SK-N-SH treated with all-trans-retinoic acid at 6 μM for 48 hours (cell line): ENCODE results near the gene CACNA1C.

Experiments
- ATAC-seq: fragments of 200-7000 bp; cut with Tn5 transposase; 3 replicates; pipeline ENCODE4 v1.9.1; 2020; ENCODE audit warnings: mild to moderate bottlenecking, moderate library complexity
- ARNTL ChIP-seq: fragments of 450-650 bp; formaldehyde crosslinking; IDR thresholded peaks from 2 replicates; pipeline ENCODE4 v1.5.0; 2020; ENCODE audit warnings: low read depth, mild to moderate bottlenecking, moderate library complexity, borderline replicate concordance
- CSDC2 ChIP-seq: fragments of 250-450 bp; sonication (Bioruptor Pico); IDR thresholded peaks from 2 replicates; pipeline ENCODE4 v1.5.0; 2020; ENCODE audit warnings: mild to moderate bottlenecking, moderate library complexity
- ESRRG ChIP-seq: fragments of 250-450 bp; sonication (Bioruptor Pico); IDR thresholded peaks from 2 replicates; pipeline ENCODE4 v1.6.1; 2021; ENCODE audit warnings: mild to moderate bottlenecking
- GLIS3 ChIP-seq: fragments of 250-450 bp; sonication (Bioruptor Pico); IDR thresholded peaks from 2 replicates; pipeline ENCODE4 v1.5.0; 2020; ENCODE audit warnings: mild to moderate bottlenecking, moderate library complexity
- ISL1 ChIP-seq: fragments of 250-450 bp; sonication (Bioruptor Pico); IDR thresholded peaks from 2 replicates; pipeline ENCODE4 v2.1.2; 2022; ENCODE audit warnings: mild to moderate bottlenecking, moderate library complexity
- OSR1 ChIP-seq: fragments of 250-450 bp; sonication (Bioruptor Pico); IDR thresholded peaks from 2 replicates; pipeline ENCODE4 v1.8.0; 2022; ENCODE audit warnings: moderate library complexity, mild to moderate bottlenecking, inconsistent platforms
- PPARA ChIP-seq: fragments of 250-450 bp; sonication (Bioruptor Pico); IDR thresholded peaks from 2 replicates; pipeline ENCODE4 v1.5.0; 2020; ENCODE audit warnings: mild to moderate bottlenecking, borderline replicate concordance
- RARB ChIP-seq: fragments of 250-450 bp; sonication (Bioruptor Pico); IDR thresholded peaks from 2 replicates; pipeline ENCODE4 v1.8.0; 2021; ENCODE audit warnings: mild to moderate bottlenecking, moderate library complexity
- SNAI2 ChIP-seq: fragments of 250-450 bp; sonication (Bioruptor Pico); IDR thresholded peaks from 2 replicates; pipeline ENCODE4 v1.5.0; 2020; ENCODE audit warnings: mild to moderate bottlenecking, moderate library complexity
- TCF4 ChIP-seq: fragments of 250-450 bp; sonication (Bioruptor Pico); IDR thresholded peaks from 2 replicates; pipeline ENCODE4 v1.8.0; 2021; ENCODE audit warnings: mild to moderate bottlenecking, moderate library complexity, borderline replicate concordance
- TOX ChIP-seq: fragments of 250-450 bp; sonication (Bioruptor Pico); IDR thresholded peaks from 2 replicates; pipeline ENCODE4 v1.8.0; 2021; ENCODE audit warnings: mild to moderate bottlenecking, moderate library complexity, borderline replicate concordance
- ZC3H10 ChIP-seq: fragments of 250-450 bp; sonication (Bioruptor Pico); IDR thresholded peaks from 2 replicates; pipeline ENCODE4 v1.5.1; 2021; ENCODE audit warnings: mild to moderate bottlenecking, moderate library complexity
- ZFP30 ChIP-seq: fragments of 450-650 bp; formaldehyde crosslinking; IDR thresholded peaks from 2 replicates; pipeline ENCODE4 v1.5.0; 2022; ENCODE audit warnings: mild to moderate bottlenecking, moderate library complexity
- ZNF565 ChIP-seq: fragments of 450-650 bp; formaldehyde crosslinking; conservative IDR thresholded peaks from 2 replicates; pipeline ENCODE4 v1.5.0; 2020; ENCODE audit warnings: low read depth, mild to moderate bottlenecking, moderate library complexity
- ZNF70 ChIP-seq: fragments of 450-650 bp; formaldehyde crosslinking; IDR thresholded peaks from 2 replicates; pipeline ENCODE4 v1.5.0; 2020; ENCODE audit warnings: mild to moderate bottlenecking, moderate library complexity
- ZNF8 ChIP-seq: fragments of 450-650 bp; formaldehyde crosslinking; IDR thresholded peaks from 2 replicates; pipeline ENCODE4 v1.5.0; 2020; ENCODE audit warnings: mild to moderate bottlenecking, moderate library complexity
- TF ChIP-seq, protein P1 (sequence below): fragments of 250-450 bp; sonication (Bioruptor Pico); IDR thresholded peaks from 2 replicates; pipeline ENCODE4 v1.8.0; 2020; ENCODE audit warnings: mild to moderate bottlenecking, moderate library complexity, borderline replicate concordance
- TF ChIP-seq, protein P2 (sequence below): fragments of 250-450 bp; sonication (Bioruptor Pico); IDR thresholded peaks from 2 replicates; pipeline ENCODE4 v1.5.1; 2021; ENCODE audit warnings: mild to moderate bottlenecking, moderate library complexity
- TF ChIP-seq, protein P3 (sequence below): fragments of 250-450 bp; sonication (Bioruptor Pico); IDR thresholded peaks from 2 replicates; pipeline ENCODE4 v1.8.0; 2021; ENCODE audit warnings: low read depth, mild to moderate bottlenecking, moderate library complexity, borderline replicate concordance
- TF ChIP-seq, protein P4 (sequence below): fragments of 250-450 bp; sonication (Bioruptor Pico); IDR thresholded peaks from 2 replicates; pipeline ENCODE4 v1.5.1; 2020; ENCODE audit warnings: low read depth, mild to moderate bottlenecking, moderate library complexity
- TF ChIP-seq, protein P5 (sequence below): fragments of 250-450 bp; sonication (Bioruptor Pico); IDR thresholded peaks from 2 replicates; pipeline ENCODE4 v1.5.0; 2020; ENCODE audit warnings: mild to moderate bottlenecking, moderate library complexity

The CACNA1C gene

DNA sequence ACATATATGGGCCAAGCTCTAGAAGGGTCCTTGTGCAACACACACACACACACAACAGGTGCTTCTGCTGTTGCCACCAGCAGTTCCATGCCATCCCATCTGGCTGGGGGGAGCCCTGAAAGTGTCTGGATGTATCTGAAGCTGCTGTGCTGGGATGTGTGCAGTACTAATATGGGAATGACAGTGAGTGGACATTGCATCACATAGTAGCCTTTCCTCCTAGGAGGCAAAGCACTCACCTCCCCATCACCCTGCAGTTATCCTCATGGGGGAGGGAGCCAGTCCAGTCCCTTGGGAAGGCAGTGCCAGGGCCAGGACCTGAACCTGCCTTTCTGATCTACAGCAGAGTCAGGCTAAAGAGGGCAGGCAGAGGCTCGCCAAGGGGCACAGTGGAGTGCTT lies 208.9 kb downstream of the CACNA1C start (continued):
- TF ChIP-seq, protein P1, sequence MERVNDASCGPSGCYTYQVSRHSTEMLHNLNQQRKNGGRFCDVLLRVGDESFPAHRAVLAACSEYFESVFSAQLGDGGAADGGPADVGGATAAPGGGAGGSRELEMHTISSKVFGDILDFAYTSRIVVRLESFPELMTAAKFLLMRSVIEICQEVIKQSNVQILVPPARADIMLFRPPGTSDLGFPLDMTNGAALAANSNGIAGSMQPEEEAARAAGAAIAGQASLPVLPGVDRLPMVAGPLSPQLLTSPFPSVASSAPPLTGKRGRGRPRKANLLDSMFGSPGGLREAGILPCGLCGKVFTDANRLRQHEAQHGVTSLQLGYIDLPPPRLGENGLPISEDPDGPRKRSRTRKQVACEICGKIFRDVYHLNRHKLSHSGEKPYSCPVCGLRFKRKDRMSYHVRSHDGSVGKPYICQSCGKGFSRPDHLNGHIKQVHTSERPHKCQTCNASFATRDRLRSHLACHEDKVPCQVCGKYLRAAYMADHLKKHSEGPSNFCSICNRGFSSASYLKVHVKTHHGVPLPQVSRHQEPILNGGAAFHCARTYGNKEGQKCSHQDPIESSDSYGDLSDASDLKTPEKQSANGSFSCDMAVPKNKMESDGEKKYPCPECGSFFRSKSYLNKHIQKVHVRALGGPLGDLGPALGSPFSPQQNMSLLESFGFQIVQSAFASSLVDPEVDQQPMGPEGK (CRISPR knock-in tag), result no peak
- TF ChIP-seq ARNTL (CRISPR knock-in tag) (no peak), ZNF8 (CRISPR knock-in tag) (no peak), ZC3H10 (CRISPR knock-in tag) (no peak), ESRRG (CRISPR knock-in tag) (no peak), ZNF565 (CRISPR knock-in tag) (no peak), OSR1 (CRISPR knock-in tag) (no peak), GLIS3 (CRISPR knock-in tag) (no peak)

DNA sequence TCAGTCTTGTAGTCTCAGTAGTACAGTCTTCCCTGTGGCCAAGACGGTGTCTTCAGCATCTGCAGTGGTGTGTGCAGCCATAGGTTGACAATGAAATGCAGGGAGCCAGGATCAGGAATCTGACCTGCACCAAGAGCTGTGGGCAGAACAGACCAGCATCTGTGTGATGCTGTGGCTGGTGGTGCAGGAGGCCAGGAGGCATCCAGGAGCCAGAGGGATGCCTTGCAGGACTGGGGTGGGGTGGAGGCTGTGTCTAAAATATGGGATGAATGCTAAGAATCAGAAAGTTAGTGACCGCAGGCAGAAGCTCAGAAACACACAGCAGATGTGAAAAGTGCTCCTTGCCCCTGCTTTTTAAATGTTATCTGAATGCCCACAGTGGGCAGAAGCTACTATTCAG lies 209.7 kb downstream of the CACNA1C start:
- TF ChIP-seq, protein P2, sequence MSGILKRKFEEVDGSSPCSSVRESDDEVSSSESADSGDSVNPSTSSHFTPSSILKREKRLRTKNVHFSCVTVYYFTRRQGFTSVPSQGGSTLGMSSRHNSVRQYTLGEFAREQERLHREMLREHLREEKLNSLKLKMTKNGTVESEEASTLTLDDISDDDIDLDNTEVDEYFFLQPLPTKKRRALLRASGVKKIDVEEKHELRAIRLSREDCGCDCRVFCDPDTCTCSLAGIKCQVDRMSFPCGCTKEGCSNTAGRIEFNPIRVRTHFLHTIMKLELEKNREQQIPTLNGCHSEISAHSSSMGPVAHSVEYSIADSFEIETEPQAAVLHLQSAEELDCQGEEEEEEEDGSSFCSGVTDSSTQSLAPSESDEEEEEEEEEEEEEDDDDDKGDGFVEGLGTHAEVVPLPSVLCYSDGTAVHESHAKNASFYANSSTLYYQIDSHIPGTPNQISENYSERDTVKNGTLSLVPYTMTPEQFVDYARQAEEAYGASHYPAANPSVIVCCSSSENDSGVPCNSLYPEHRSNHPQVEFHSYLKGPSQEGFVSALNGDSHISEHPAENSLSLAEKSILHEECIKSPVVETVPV (CRISPR knock-in tag), result no peak
- TF ChIP-seq TOX (CRISPR knock-in tag) (no peak), TCF4 (CRISPR knock-in tag) (no peak), ZC3H10 (CRISPR knock-in tag) (no peak), ESRRG (CRISPR knock-in tag) (no peak), ZNF565 (CRISPR knock-in tag) (no peak), SNAI2 (CRISPR knock-in tag) (no peak), OSR1 (CRISPR knock-in tag) (no peak), CSDC2 (no peak), ZNF70 (CRISPR knock-in tag) (no peak), ZNF8 (CRISPR knock-in tag) (no peak), ISL1 (CRISPR knock-in tag) (no peak), ZFP30 (CRISPR knock-in tag) (no peak)
- TF ChIP-seq, protein P3, sequence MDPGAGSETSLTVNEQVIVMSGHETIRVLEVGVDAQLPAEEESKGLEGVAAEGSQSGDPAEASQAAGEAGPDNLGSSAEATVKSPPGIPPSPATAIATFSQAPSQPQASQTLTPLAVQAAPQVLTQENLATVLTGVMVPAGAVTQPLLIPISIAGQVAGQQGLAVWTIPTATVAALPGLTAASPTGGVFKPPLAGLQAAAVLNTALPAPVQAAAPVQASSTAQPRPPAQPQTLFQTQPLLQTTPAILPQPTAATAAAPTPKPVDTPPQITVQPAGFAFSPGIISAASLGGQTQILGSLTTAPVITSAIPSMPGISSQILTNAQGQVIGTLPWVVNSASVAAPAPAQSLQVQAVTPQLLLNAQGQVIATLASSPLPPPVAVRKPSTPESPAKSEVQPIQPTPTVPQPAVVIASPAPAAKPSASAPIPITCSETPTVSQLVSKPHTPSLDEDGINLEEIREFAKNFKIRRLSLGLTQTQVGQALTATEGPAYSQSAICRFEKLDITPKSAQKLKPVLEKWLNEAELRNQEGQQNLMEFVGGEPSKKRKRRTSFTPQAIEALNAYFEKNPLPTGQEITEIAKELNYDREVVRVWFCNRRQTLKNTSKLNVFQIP (CRISPR knock-in tag), result no peak
- TF ChIP-seq, protein P4, sequence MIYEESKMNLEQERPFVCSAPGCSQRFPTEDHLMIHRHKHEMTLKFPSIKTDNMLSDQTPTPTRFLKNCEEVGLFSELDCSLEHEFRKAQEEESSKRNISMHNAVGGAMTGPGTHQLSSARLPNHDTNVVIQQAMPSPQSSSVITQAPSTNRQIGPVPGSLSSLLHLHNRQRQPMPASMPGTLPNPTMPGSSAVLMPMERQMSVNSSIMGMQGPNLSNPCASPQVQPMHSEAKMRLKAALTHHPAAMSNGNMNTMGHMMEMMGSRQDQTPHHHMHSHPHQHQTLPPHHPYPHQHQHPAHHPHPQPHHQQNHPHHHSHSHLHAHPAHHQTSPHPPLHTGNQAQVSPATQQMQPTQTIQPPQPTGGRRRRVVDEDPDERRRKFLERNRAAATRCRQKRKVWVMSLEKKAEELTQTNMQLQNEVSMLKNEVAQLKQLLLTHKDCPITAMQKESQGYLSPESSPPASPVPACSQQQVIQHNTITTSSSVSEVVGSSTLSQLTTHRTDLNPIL, result no peak
- TF ChIP-seq, protein P1 (CRISPR knock-in tag), result no peak
- TF ChIP-seq, protein P5, sequence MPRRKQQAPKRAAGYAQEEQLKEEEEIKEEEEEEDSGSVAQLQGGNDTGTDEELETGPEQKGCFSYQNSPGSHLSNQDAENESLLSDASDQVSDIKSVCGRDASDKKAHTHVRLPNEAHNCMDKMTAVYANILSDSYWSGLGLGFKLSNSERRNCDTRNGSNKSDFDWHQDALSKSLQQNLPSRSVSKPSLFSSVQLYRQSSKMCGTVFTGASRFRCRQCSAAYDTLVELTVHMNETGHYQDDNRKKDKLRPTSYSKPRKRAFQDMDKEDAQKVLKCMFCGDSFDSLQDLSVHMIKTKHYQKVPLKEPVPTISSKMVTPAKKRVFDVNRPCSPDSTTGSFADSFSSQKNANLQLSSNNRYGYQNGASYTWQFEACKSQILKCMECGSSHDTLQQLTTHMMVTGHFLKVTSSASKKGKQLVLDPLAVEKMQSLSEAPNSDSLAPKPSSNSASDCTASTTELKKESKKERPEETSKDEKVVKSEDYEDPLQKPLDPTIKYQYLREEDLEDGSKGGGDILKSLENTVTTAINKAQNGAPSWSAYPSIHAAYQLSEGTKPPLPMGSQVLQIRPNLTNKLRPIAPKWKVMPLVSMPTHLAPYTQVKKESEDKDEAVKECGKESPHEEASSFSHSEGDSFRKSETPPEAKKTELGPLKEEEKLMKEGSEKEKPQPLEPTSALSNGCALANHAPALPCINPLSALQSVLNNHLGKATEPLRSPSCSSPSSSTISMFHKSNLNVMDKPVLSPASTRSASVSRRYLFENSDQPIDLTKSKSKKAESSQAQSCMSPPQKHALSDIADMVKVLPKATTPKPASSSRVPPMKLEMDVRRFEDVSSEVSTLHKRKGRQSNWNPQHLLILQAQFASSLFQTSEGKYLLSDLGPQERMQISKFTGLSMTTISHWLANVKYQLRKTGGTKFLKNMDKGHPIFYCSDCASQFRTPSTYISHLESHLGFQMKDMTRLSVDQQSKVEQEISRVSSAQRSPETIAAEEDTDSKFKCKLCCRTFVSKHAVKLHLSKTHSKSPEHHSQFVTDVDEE (CRISPR knock-in tag), result no peak
- no peak for ATAC-seq

DNA sequence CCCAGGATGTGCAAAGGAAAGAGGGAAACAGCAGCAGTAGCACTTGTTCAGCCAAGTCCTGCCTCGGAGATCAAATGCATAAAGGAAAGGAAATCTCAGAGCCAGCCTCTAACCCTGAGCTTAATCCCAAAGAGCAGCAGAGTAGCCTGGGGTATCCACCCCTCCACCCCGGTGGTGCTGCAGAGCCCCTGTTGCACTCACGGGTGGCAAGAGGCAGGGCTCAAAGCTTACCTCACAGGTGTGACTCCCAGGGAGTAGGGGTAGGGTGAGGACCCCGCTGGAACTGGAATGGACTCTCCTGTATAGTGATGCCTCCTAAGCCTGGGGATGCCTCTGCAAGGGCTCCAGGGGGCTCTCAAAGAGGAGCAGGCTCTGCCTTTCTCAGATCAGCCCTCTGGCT lies 211.1 kb downstream of the CACNA1C start:
- ATAC-seq, result no peak
- TF ChIP-seq ZNF70 (CRISPR knock-in tag), result no peak
- TF ChIP-seq SNAI2 (CRISPR knock-in tag), result no peak
- TF ChIP-seq RARB, result no peak
- TF ChIP-seq, protein P1 (CRISPR knock-in tag), result no peak
- TF ChIP-seq, protein P2 (CRISPR knock-in tag), result no peak
- no peak for TF ChIP-seq ESRRG (CRISPR knock-in tag)
- no peak for TF ChIP-seq ZC3H10 (CRISPR knock-in tag)
- no peak for TF ChIP-seq ZNF8 (CRISPR knock-in tag)
- no peak for TF ChIP-seq ZFP30 (CRISPR knock-in tag)
- TF ChIP-seq PPARA, result no peak
- TF ChIP-seq, protein P4, result no peak
